ENCODE data around the gene CCDC27.
"Not testable (repeated sequence)": the region's sequence is repeated elsewhere in the genome, so short reads cannot be mapped to it uniquely, and the experiment has no call there.

CCDC27 gene

GRCh38 chr1:3738943-3739342, 13.3 kb upstream of the CCDC27 start:
- DNase-seq: no peak

- no peak for DNase-seq
Observed at GRCh38 chr1:3740042-3740441, 12.2 kb upstream of the CCDC27 start.

GRCh38 chr1:3740752-3741151, 11.5 kb upstream of the CCDC27 start:
- DNase-seq: no peak

DNA sequence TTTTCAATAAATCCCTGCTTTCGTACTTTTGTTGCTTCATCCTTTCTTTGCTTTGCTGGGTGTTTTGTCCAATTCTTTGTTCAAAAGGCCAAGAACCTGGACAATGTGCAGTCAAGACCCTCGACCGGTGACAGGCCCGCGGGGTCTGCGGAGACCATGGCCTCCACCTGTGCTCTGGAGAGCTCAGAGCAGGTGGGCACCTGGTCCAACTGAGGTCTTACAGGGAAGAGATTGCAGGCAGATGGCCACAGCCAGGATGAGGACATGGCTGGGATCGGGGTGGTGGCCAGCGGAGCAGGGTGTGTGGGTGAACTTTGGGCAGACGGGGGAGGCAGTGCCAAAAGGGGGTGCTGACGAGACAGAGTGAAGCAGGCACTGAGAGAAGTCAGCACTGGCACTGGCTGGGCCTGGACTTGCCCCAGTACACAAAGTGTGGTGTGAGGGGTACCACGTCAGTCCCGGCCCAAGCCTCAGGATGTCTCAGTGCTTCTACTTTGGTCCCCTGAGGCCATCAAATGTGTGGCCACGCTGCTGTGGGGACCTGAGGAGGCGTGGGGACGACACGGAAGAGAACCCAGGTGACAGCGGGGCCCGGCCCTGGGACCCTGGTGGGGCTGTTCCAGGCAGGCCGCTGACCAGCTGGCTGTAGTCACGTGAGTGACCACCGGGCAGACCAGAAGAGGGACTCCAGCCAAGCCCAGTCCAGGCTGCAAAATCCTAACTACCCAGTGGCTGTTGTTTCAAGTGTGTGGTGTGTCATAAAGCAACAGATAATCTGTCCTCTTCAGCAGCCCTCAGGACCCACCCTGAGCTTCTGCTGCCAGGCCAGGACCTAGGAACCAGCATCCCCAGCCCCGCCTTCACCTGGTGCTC, 10.4 kb upstream of the CCDC27 start:
- no peak for DNase-seq

DNA sequence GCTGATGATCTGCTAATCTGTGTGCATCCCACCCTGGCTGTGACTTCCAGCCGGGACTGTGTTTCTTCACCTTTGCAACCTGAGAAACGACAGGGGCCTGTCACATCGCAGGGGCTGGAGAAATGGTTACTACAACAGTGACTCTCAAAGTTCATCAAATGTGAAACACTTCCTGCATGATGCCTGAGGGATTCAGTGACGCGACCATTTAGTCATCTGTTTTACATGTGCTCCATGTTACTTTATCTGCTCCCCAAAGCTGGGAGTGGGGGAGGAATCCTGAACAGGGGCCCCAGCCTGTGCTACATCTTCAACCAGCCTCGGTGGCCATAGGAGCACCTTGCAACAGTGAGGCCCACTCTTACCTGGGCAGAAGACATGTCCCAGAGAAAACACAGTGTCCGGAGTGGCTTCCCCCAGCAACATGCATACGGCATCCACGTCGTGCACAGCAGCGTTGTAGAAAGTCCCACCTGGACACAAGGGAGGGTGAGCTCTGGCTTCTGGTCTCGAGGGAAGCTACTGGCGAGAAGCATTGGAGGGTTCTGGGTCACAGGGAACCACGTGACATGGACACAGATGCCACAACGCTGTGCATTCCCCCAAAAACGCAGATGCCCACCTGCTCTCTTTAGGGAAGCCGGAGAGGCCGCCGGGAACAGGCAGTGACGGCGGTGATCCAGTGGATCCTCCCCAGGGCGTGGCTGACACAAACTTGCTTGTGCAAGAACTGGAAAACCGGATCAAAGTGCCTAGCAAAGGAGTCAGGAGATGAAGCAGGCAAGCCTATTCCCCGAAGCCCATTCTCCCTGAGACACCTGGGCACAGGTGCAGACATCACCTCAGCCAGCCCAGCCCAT, 9.6 kb upstream of the CCDC27 start:
- no peak for DNase-seq

- DNase-seq: no peak
Observed at GRCh38 chr1:3743421-3743820, 8.8 kb upstream of the CCDC27 start.

GRCh38 chr1:3743826-3744225, 8.4 kb upstream of the CCDC27 start:
- no peak for DNase-seq

DNA sequence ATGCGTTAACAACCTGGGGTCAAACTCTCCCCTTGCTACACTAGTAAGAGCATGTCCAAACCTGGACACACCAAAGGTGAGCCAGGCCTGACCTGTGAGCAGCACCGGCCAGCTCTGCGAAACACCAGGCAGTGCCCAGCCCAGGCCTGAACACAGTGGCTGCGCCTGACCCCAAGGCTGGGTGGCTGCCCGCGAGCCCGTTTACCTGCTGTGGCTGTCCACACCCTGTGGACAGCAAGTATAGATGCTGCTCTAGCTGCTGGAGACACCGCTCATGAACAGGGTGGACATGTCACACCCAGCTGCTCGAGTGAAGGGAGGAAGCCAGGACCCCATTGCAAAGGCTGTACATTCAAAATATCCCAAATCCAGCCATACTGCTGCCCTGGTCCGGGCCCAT, 7.6 kb upstream of the CCDC27 start:
- no peak for DNase-seq

- no peak for DNase-seq
Observed at GRCh38 chr1:3745071-3745470, 7.2 kb upstream of the CCDC27 start.

DNA sequence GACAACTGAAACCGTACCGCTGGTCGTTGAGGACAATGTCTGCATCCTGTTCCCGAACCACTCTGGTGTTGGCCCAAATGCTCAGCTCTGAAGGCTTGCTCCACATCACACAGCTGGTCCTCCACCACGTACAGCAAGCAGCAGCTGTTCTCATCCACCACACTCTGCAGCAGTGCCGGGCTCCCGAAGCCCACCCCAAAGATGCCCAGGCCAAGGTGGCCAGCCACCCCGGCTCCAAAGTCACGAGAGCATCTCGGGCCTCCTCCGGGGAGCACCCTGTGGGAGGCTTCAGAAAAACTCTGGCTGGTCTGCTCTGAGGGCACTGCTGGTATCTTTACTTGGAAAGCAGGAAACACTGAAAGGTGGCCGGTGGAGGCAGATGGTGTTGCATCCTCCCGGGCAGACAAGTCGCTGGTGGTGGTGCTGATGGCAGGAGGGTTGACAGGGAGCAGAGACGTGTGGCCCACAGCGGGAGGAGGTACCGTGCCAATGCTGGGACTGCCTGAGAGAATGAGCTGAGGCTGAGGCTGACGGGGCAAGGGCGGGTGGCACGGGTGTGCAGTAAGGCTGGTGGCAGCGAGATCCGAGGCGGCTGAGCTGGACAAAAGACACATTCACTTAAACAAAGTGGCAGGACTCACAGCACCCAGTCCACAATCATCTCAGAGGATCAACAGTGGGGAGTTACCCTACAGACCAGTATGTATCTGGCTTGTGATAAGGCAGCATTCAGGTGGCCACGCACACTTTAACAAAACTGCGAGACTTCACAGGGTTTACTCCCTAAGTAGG, 6.5 kb upstream of the CCDC27 start:
- DNase-seq: no peak

GRCh38 chr1:3746389-3746829, 5.8 kb upstream of the CCDC27 start:
- peak; percentile 19 for DNase-seq

DNA sequence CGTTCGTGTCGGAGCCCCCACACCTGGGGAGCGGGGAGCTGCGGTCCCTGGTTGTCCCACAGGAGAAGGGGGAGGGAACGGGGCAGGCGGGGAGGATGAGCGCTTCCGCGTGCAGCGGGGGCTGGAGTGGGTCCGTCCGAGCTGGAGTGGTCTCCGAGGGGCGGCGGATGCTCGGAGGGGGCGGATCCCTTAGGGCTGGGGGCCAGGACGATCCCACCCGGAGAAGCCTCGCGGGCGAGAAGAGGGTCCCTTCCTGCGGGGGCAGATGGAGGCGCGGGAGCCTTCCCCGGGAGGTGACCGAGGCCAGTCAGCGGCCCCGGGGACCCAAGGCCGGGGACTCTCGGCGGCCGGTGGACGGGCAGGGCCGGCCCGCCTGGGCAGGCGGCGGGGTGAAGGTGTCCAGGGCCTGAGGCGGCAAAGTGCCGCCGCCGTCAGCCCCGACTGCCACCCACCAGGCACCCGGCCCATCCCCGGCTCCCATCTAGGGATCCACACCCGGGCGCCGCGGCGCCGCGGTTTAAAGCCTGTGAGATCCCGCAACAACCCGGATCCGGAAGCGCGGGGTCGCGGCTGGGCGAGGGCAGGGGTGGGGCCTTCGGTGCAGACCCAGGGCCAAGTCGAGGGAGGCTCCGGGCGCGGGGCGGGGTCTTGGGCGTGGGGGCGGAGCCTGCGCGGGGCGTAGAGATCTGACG, 5.3 kb upstream of the CCDC27 start:
- peak; percentile 87 for DNase-seq

DNA sequence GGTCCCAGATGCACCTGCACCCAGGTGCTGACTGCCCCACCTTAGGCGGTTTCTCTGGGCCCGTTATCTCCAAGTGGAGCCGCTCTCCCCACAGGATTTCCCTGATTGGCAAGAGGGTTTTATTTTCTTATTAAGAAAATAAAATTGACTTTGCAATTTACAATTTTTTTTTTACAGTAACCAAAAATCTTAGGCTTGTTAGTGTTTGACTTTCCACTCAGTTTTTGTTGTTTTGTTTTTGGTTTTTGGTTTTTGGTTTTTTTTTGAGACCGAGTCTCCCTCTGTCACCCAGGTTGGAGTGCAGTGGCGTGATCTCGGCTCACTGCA, 4.8 kb upstream of the CCDC27 start:
- DNase-seq: no peak

- no peak for DNase-seq
Observed at GRCh38 chr1:3747903-3748302, 4.3 kb upstream of the CCDC27 start.

DNA sequence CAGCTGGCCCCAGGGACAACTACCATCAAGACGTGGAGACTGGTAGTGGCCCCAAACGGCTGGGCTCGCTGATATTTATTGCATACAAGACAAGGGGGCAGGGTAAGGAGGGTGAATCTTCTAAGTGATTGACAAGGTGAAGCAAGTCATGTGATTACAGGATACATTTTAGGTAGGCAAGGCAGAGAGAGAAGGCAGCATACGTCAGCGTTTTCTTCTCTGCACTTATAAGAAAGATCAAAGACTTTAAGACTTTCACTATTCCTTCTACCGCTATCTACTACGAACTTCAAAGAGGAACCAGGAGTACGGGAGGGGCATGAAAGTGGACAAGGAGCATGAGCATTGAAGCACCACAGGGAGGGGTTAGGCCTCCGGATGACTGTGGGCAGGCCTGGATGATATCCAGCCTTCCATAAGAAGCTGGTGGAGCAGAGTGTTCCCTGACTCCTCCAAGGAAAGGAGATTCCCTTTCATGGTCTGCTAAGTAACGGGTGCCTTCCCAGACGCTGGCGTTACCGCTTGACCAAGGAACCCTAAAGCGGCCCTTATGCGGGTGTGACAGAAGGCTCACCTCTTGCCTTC, 3.8 kb upstream of the CCDC27 start:
- not testable (repeated sequence) for DNase-seq

DNA sequence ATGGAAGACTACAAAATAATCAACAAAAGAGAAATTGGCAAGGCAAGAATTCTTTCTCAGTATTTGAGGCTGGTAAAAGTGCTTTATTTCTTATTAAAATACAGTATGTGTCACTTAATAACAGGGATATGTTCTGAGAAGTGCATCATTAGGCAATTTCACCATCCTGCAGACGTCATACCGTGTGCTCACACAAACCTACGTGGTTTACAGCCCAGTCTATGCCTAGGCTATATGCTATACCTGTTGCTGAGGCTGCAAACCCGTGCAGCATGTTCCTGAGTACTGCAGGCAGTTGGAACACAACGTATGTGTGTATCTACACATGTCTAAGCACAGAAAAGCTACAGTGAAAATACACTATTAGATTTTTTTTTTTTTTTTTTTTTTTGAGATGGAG, 2.7 kb upstream of the CCDC27 start:
- no peak for DNase-seq

DNA sequence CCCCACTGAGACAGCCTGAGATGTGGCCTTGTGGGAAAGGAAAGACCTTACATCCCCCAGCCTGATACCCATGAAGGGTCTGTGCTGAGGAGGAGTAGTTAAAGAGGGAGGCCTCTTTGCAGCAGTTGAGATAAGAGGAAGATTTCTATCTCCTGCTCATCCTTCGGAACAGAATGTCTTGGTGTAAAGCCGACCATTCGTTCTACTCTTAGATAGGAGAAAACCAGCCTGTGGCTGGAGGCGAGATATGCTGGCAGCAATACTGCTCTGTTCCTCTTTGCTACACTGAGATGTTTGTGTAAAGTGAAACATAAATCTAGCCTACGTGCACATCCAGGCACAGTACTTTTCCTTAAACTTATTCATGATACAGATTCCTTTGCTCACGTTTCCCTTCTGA, 1.5 kb upstream of the CCDC27 start:
- no peak for DNase-seq

DNA sequence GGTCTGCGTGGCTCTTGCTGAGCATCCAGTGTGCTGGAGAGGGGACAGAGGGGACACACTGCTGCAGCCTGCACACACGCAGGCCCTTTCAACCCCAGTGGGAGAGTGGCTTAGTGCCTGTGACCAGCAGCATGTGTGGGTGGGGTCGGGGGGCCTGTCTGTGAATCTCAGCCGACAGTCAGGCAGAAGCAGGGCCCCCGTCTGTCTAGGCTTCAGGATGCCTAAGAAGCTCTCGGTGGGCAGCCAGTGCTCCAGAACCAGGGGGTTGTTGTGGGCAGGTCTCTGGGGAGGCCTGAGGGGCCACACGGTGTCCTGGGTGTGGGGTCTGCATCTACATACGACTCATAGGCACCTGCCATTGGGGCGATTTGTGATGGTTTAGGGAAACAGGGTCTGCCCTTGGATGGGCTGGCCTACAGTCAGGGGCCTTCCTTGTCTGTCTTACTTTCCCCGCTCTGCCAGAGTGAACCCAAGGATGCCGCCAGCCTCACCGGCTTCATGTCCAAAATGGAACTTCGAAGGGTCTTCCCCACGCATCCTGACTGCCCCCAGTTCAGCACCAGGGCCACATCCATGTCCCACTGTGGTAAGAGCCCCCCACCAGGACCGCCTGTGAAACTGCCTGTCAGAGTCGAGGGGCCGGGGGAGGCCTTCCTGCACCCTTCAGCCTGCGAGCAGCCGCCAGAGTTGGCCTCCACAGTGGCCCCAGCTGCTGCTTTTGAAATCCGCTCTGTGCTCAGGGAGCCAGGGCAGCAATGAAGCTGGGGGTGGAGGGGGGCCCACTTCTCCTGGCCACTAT, 1.6 kb downstream of the CCDC27 start:
- no peak for DNase-seq

DNA sequence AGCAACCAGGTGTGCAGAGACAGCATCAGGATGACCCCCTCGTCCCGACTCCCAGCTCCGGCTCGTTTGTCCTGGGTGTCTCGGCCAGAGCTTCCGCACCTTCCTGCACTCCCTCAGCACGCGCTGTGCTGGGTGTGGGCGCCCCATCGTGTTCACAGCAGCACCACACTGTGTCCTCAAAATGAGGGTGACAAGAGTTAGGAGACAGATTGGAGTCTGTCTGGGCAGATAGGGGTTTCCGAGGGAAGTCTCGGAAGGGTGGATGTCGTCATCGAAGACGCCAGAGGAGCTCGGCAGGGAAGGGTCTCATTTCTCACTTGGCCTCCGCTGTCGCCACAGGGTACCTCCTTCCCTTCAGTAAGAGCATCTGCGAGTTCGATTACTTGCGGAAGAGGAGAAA, 4.1 kb downstream of the CCDC27 start:
- DNase-seq: no peak

- no peak for DNase-seq
Observed at GRCh38 chr1:3759164-3759563, 6.9 kb downstream of the CCDC27 start.

DNA sequence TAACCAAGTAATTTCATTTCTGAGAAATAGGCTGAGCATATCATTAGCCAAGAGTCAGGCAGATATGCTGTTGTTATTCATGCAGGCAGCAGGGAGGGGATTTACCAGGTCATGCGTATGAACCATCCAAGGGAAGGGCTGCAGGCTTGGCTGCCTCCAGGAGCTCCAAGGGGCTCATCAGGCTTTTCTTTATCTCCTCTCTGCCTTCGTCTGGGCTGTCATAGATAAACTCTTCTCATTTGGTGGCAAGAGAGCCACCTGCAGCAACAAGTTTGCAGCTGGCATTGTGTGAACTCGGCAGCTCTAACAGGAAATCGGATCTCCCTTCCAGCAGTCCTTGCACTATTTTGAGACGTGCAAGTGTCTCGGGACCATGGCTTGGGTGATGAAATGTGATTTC, 7.5 kb downstream of the CCDC27 start:
- no peak for DNase-seq

Data from NCI-H146 (cell line).